ENCODE results near the gene KNDC1. TPM values are rescaled to one million over a fixed set of nuclear protein-coding genes. Genes with fewer than 3 reads are reported as not detected.

The KNDC1 gene
- total and polyA plus RNA-seq, 2 experiments from 2014 or later = 10.8 to 33.9 TPM

- no peaks in the 10 kb centered on the region for H3K27me3 ChIP-seq
- H3K9me3 ChIP-seq (ENCODE audit: low read depth) = no peaks in the 10 kb centered on the region
- no peaks in the 10 kb centered on the region for H3K36me3 ChIP-seq
- H3K4me3 ChIP-seq = no peak overlapping the region
- DNase-seq (ENCODE audit: low read depth in 1 of 2, low spot score in 1 of 2) = peak; percentile 46 to 50
- peaks cover 5% of the 10 kb centered on the region for H3K4me1 ChIP-seq (ENCODE audit: low read depth)
- TF ChIP-seq CTCF (IDR thresholded peaks at IDR 0.05; ENCODE audit: low read depth, low read length) = peak; percentile 49
- H3K27ac ChIP-seq = no peak overlapping the region
Measured at GRCh38 chr10:133257489-133258065, 97.6 kb downstream of the KNDC1 start.

- H3K4me3 ChIP-seq = no peak overlapping the region
- no peak overlapping the region for H3K27ac ChIP-seq
- DNase-seq (ENCODE audit: low read depth in 1 of 2, low spot score in 1 of 2) = no peak
- H3K9me3 ChIP-seq (ENCODE audit: low read depth) = no peaks in the 10 kb centered on the region
- no peaks in the 10 kb centered on the region for H3K27me3 ChIP-seq
- no peak for TF ChIP-seq CTCF (IDR thresholded peaks at IDR 0.05; ENCODE audit: low read depth, low read length)
- H3K36me3 ChIP-seq = no peaks in the 10 kb centered on the region
- peaks cover 5% of the 10 kb centered on the region for H3K4me1 ChIP-seq (ENCODE audit: low read depth)
Measured at GRCh38 chr10:133258066-133258817, 98.2 kb downstream of the KNDC1 start.

GRCh38 chr10:133258818-133259601, 99.0 kb downstream of the KNDC1 start:
- no peak for TF ChIP-seq CTCF (IDR thresholded peaks at IDR 0.05; ENCODE audit: low read depth, low read length)
- H3K4me3 ChIP-seq = no peak overlapping the region
- H3K36me3 ChIP-seq = no peaks in the 10 kb centered on the region
- H3K4me1 ChIP-seq (ENCODE audit: low read depth) = peaks cover 5% of the 10 kb centered on the region
- H3K27ac ChIP-seq = no peak overlapping the region
- DNase-seq (ENCODE audit: low read depth in 1 of 2, low spot score in 1 of 2) = peak in 1 of 2 donors; percentile 99
- no peaks in the 10 kb centered on the region for H3K27me3 ChIP-seq
- no peaks in the 10 kb centered on the region for H3K9me3 ChIP-seq (ENCODE audit: low read depth)

GRCh38 chr10:133259602-133259989, 99.6 kb downstream of the KNDC1 start:
- peaks cover 5% of the 10 kb centered on the region for H3K4me1 ChIP-seq (ENCODE audit: low read depth)
- H3K27me3 ChIP-seq = no peaks in the 10 kb centered on the region
- H3K4me3 ChIP-seq = no peak overlapping the region
- H3K27ac ChIP-seq = no peak overlapping the region
- DNase-seq (ENCODE audit: low read depth in 1 of 2, low spot score in 1 of 2) = no peak
- no peaks in the 10 kb centered on the region for H3K9me3 ChIP-seq (ENCODE audit: low read depth)
- H3K36me3 ChIP-seq = no peaks in the 10 kb centered on the region
- TF ChIP-seq CTCF (IDR thresholded peaks at IDR 0.05; ENCODE audit: low read depth, low read length) = no peak

GRCh38 chr10:133260895-133261725, 101.1 kb downstream of the KNDC1 start:
- no peak for TF ChIP-seq CTCF (IDR thresholded peaks at IDR 0.05; ENCODE audit: low read depth, low read length)
- H3K27ac ChIP-seq = peak overlapping the region; percentile 30
- peak in 1 of 2 donors; percentile 49 for DNase-seq (ENCODE audit: low read depth in 1 of 2, low spot score in 1 of 2)
- no peaks in the 10 kb centered on the region for H3K36me3 ChIP-seq
- peak overlapping the region; percentile 94 for H3K4me3 ChIP-seq
- H3K9me3 ChIP-seq (ENCODE audit: low read depth) = no peaks in the 10 kb centered on the region
- H3K4me1 ChIP-seq (ENCODE audit: low read depth) = peaks cover 5% of the 10 kb centered on the region
- no peaks in the 10 kb centered on the region for H3K27me3 ChIP-seq
